B cell (primary cell): ENCODE results near the gene PLEKHH2. TPM values are rescaled to one million over a fixed set of nuclear protein-coding genes. Genes with fewer than 3 reads are reported as not detected.

Experiments
- ATAC-seq: fragments of 200-7000 bp; cut with Tn5 transposase; one replicate; pipeline ENCODE4 v1.10.0; 2021; ENCODE audit warnings: low read depth, mild to moderate bottlenecking, moderate number of reproducible peaks, moderate library complexity
- CTCF ChIA-PET: fragments of 350-600 bp; sonication (Branson Sonifier 250); formaldehyde crosslinking; loops from one replicate; lab custom pipeline; 2021; ENCODE audit warnings: antibody characterized with exemption, inconsistent platforms; lab: Charles Lee
- POLR2A ChIA-PET: fragments of 350-600 bp; sonication (Branson Sonifier 250); formaldehyde crosslinking; loops from one replicate; lab custom pipeline; 2021; ENCODE audit warnings: antibody characterized with exemption; lab: Charles Lee
- DNase-seq: peaks from one replicate; pipeline ENCODE4 v3.0.0; 2013
- H2AFZ ChIP-seq: 2 replicates; pipeline ENCODE4 v1.6.1; 2012; ENCODE audit warnings: mild to moderate bottlenecking, low read depth, low read length; ENCODE audit not compliant: insufficient read depth, poor library complexity, severe bottlenecking
- H3K27ac ChIP-seq, 2 donors: 1 replicate in 1 of 2; 2 replicates in 1 of 2; pipeline ENCODE4 v1.5.1; 2012 to 2013; ENCODE audit warnings: low read length in 2 of 2, mild to moderate bottlenecking in 2 of 2, moderate library complexity in 1 of 2
- H3K27me3 ChIP-seq, 4 experiments: fragments of 200-600 bp in 1 of 4; sonication (generic) in 1 of 4; replicated peaks in 1 of 4; 1 replicate in 2 of 4; 2 replicates in 2 of 4; pipeline versions ENCODE4 v1.6.1 to v1.7.0; 2013 to 2016; ENCODE audit warnings: low read length in 3 of 4, mild to moderate bottlenecking in 2 of 4, mixed read lengths in 1 of 4, moderate library complexity in 1 of 4; ENCODE audit not compliant: insufficient read depth in 4 of 4, control insufficient read depth in 3 of 4; ENCODE audit errors: control extremely low read depth in 1 of 4
- H3K36me3 ChIP-seq, 2 experiments: replicated peaks in 1 of 2; 1 replicate in 1 of 2; 2 replicates in 1 of 2; pipeline versions ENCODE4 v1.6.1 to v1.7.1; 2013; ENCODE audit warnings: low read length in 1 of 2; ENCODE audit not compliant: insufficient read depth in 2 of 2, control insufficient read depth in 1 of 2; ENCODE audit errors: control extremely low read depth in 1 of 2, extremely low read depth in 1 of 2
- H3K4me1 ChIP-seq, 2 donors: fragments of 200-600 bp in 1 of 2; sonication (generic) in 1 of 2; 1 replicate in 1 of 2; 2 replicates in 1 of 2; pipeline versions ENCODE4 v1.5.1 to v1.6.1; 2013 to 2017; ENCODE audit warnings: low read length in 2 of 2; ENCODE audit not compliant: control insufficient read depth in 2 of 2, insufficient read depth in 2 of 2
- H3K4me2 ChIP-seq: replicated peaks from 2 replicates; pipeline ENCODE3; 2012; ENCODE audit warnings: mild to moderate bottlenecking, low read depth, low read length; ENCODE audit not compliant: poor library complexity, severe bottlenecking
- H3K4me3 ChIP-seq, 5 experiments: fragments of 200-600 bp in 1 of 5; sonication (generic) in 1 of 5; 1 replicate in 3 of 5; 2 replicates in 2 of 5; pipeline versions ENCODE4 v1.5.1 to v1.7.0; 2011 to 2016; ENCODE audit warnings: low read length in 4 of 5, mild to moderate bottlenecking in 4 of 5, low read depth in 2 of 5, control low read depth in 1 of 5, moderate library complexity in 1 of 5; ENCODE audit not compliant: insufficient read depth in 1 of 5; ENCODE audit errors: control extremely low read depth in 1 of 5, extremely low read depth in 1 of 5
- H3K79me2 ChIP-seq: fragments of 200-600 bp; sonication (generic); one replicate; pipeline ENCODE4 v1.6.0; 2016; ENCODE audit warnings: low read length; ENCODE audit not compliant: control insufficient read depth, insufficient read depth
- H3K9ac ChIP-seq: fragments of 200-600 bp; sonication (generic); 2 replicates; pipeline ENCODE4 v1.6.1; 2017; ENCODE audit warnings: mild to moderate bottlenecking, low read length, moderate library complexity
- H3K9me3 ChIP-seq, 3 donors: one replicate each; pipeline versions ENCODE4 v1.6.1 to v1.7.1; 2013; ENCODE audit warnings: low read length in 2 of 3; ENCODE audit not compliant: control insufficient read depth in 2 of 3, insufficient read depth in 1 of 3; ENCODE audit errors: control extremely low read depth in 1 of 3
- H4K20me1 ChIP-seq: 2 replicates; pipeline ENCODE4 v1.6.0; 2012; ENCODE audit warnings: mild to moderate bottlenecking, low read length; ENCODE audit not compliant: insufficient read depth, control insufficient read depth, poor library complexity, severe bottlenecking
- H3K27ac Mint-ChIP-seq: one replicate; pipeline ENCODE4 v1.8.0; 2021; ENCODE audit warnings: mixed read lengths
- H3K27me3 Mint-ChIP-seq: one replicate; pipeline ENCODE4 v1.8.0; 2021; ENCODE audit warnings: mixed read lengths
- H3K4me1 Mint-ChIP-seq: one replicate; pipeline ENCODE4 v1.8.0; 2021; ENCODE audit warnings: mixed read lengths
- H3K4me3 Mint-ChIP-seq: one replicate; pipeline ENCODE4 v1.8.0; 2021; ENCODE audit warnings: mixed read lengths
- H3K9me3 Mint-ChIP-seq: one replicate; pipeline ENCODE4 v1.8.0; 2022; ENCODE audit warnings: mixed read lengths; ENCODE audit not compliant: insufficient read depth
- EZH2 ChIP-seq: IDR thresholded peaks from 2 replicates; pipeline ENCODE4 v1.6.1; 2012; ENCODE audit warnings: borderline replicate concordance, low read depth, mild to moderate bottlenecking, moderate library complexity, low read length; ENCODE audit not compliant: insufficient read depth, poor library complexity, severe bottlenecking
- WGBS: methylation state at CpG from one replicate; pipeline ENCODE4 v1.1.5; 2013; ENCODE audit warnings: missing lambda C conversion rate; ENCODE audit not compliant: insufficient coverage; 5-methylcytosine and 5-hydroxymethylcytosine counted together
- intact Hi-C: fragments of 100-400 bp; cut with micrococcal nuclease; formaldehyde crosslinking; loops from one replicate; pipeline ENCODE4 v1.10.0; 2022
- polyA plus RNA-seq: library from polyadenylated mRNA; depleted of rRNA; stranded (reverse); fragments of >200 nt; gene quantifications from 2 replicates; pipeline ENCODE4 v1.2.3, GENCODE V29; 2012
- total RNA-seq, 2 donors: library from RNA; stranded (reverse); fragments of 120-200 nt in 1 of 2; gene quantifications; 1 replicate in 1 of 2; 2 replicates in 1 of 2; pipeline versions ENCODE4 v1.2.3 to v1.2.4, GENCODE V29; 2013 to 2022
- TF ChIP-seq, protein P1 (sequence below): fragments of 200-600 bp; IDR thresholded peaks from one replicate; pipeline ENCODE4 v1.8.0; 2022; ENCODE audit warnings: antibody characterized with exemption, mild to moderate bottlenecking

The PLEKHH2 gene
- total and polyA plus RNA-seq, 2 donors (not counting 1 experiment from before 2014, with no cell fraction given), result 0.17 to 0.19 TPM

DNA sequence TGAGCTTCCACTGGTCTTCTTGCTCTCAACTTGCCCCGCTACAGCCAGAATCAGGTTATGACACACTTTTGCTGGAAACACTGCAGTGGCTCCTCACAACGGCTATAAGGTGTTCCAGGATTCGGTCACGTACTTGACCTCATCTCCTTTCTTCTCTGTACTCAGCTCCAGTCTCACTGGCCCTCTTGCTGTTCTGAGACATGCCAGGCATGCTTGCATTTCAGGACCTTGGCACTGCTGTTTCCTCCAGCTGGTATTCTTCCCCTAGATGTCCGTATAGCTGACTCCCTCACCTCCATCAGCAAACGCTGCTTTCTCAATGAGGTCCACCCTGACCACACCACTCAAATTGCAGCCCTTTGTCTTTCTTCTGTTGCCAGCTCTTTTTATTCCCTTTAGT lies 71.1 kb downstream of the PLEKHH2 start:
- Histone ChIP-seq H3K4me2 (no peak overlapping the region), H3K4me1 (no peaks in the 10 kb centered on the region), H3K36me3 (no peaks in the 10 kb centered on the region), H3K9ac (no peak overlapping the region), H3K27ac (no peak overlapping the region), H3K4me3 (no peak overlapping the region), H3K79me2 (no peaks in the 10 kb centered on the region), H2AFZ (no peak overlapping the region), H4K20me1 (no peaks in the 10 kb centered on the region), H3K27me3 (peaks cover 0 to 10% (median 4%) of the 10 kb centered on the region in 4 experiments), H3K9me3 (no peaks in the 10 kb centered on the region)
- no peak overlapping the region for H3K4me3 Mint-ChIP-seq
- H3K27me3 Mint-ChIP-seq, result peaks cover 33% of the 10 kb centered on the region
- no peaks in the 10 kb centered on the region for H3K9me3 Mint-ChIP-seq
- ATAC-seq (no peak), DNase-seq (no peak)
- H3K27ac Mint-ChIP-seq, result no peak overlapping the region
- WGBS, result 98% methylated on average over 6 of the region's 6 CpGs
- TF ChIP-seq EZH2, result no peak
- TF ChIP-seq, protein P1, sequence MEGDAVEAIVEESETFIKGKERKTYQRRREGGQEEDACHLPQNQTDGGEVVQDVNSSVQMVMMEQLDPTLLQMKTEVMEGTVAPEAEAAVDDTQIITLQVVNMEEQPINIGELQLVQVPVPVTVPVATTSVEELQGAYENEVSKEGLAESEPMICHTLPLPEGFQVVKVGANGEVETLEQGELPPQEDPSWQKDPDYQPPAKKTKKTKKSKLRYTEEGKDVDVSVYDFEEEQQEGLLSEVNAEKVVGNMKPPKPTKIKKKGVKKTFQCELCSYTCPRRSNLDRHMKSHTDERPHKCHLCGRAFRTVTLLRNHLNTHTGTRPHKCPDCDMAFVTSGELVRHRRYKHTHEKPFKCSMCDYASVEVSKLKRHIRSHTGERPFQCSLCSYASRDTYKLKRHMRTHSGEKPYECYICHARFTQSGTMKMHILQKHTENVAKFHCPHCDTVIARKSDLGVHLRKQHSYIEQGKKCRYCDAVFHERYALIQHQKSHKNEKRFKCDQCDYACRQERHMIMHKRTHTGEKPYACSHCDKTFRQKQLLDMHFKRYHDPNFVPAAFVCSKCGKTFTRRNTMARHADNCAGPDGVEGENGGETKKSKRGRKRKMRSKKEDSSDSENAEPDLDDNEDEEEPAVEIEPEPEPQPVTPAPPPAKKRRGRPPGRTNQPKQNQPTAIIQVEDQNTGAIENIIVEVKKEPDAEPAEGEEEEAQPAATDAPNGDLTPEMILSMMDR, result no peak
- intact Hi-C loops, result no loop called here
- POLR2A ChIA-PET, result no interaction called here
- CTCF ChIA-PET, result no interaction called here
- no peaks in the 10 kb centered on the region for H3K4me1 Mint-ChIP-seq

DNA sequence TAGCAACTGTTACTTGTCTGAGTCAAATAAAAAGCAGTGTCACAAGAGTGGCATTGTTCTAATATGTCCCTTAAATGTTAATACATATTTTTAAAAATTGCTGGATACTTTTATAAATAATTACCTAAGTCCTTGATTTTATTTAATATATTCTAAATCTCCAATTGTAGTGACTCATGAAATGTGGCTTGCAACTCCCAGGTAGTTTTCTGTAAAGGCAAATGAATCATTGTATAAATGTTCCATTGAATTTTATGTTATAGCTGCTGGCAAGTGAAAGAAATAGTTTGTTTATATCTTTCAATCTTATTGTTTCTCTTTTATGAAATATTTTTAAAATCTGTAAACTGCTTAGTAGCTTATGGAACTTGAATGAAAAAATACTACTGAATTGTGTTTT lies 71.8 kb downstream of the PLEKHH2 start:
- Histone ChIP-seq H4K20me1 (no peaks in the 10 kb centered on the region), H3K27me3 (peaks cover 0 to 10% (median 4%) of the 10 kb centered on the region in 4 experiments), H2AFZ (no peak overlapping the region), H3K27ac (no peak overlapping the region), H3K9me3 (no peaks in the 10 kb centered on the region), H3K4me3 (no peak overlapping the region), H3K79me2 (no peaks in the 10 kb centered on the region), H3K4me2 (no peak overlapping the region), H3K36me3 (no peaks in the 10 kb centered on the region), H3K4me1 (no peaks in the 10 kb centered on the region), H3K9ac (no peak overlapping the region)
- TF ChIP-seq, protein P1, result no peak
- no peak for TF ChIP-seq EZH2
- Mint-ChIP-seq H3K4me3 (no peak overlapping the region), H3K4me1 (no peaks in the 10 kb centered on the region), H3K27me3 (peaks cover 32% of the 10 kb centered on the region), H3K27ac (no peak overlapping the region), H3K9me3 (no peaks in the 10 kb centered on the region)
- ATAC-seq (no peak), DNase-seq (no peak)
- ChIA-PET CTCF (no interaction called here), POLR2A (no interaction called here)
- intact Hi-C loops, result no loop called here
